Adrenal gland (tissue), 12 donors: Measurements from ENCODE around the gene ZNF439. TPM values are rescaled to one million over a fixed set of nuclear protein-coding genes. Genes with fewer than 3 reads are reported as not detected.
A peak's percentile ranks its signal among the peaks of the same experiment; 100 is the strongest.
"Not testable (repeated sequence)": the region's sequence is repeated elsewhere in the genome, so short reads cannot be mapped to it uniquely, and the experiment has no call there.

Experiments
- DNase-seq, 7 donors: peaks; one replicate each; pipeline ENCODE4 v3.0.0-alpha.2; 2019 to 2020
- H3K27ac ChIP-seq, 5 donors: fragments of 200-600 bp; sonication (generic) in 4 of 5; 1 replicate in 3 of 5; 2 replicates in 2 of 5; pipeline versions ENCODE4 v1.5.1 to v1.8.0; 2016 to 2020; ENCODE audit warnings: mild to moderate bottlenecking in 1 of 5
- H3K27me3 ChIP-seq: fragments of 200-600 bp; 2 replicates; pipeline ENCODE4 v1.8.0; 2021
- H3K36me3 ChIP-seq, 2 donors: fragments of 200-600 bp; replicated peaks in 1 of 2; 1 replicate in 1 of 2; 2 replicates in 1 of 2; pipeline versions ENCODE4 v1.5.1 to v1.8.0; 2018 to 2022
- H3K4me1 ChIP-seq, 2 donors: fragments of 200-600 bp; replicated peaks in 1 of 2; 1 replicate in 1 of 2; 2 replicates in 1 of 2; pipeline versions ENCODE4 v1.5.1 to v1.8.0; 2018 to 2021
- H3K4me3 ChIP-seq, 4 donors: fragments of 200-600 bp; sonication (generic) in 3 of 4; one replicate each; pipeline ENCODE4 v1.5.1; 2016 to 2018
- H3K9me3 ChIP-seq, 3 donors: fragments of 200-600 bp; sonication (generic) in 1 of 3; replicated peaks in 1 of 3; 1 replicate in 2 of 3; 2 replicates in 1 of 3; pipeline versions ENCODE4 v1.5.1 to v1.8.0; 2016 to 2021
- POLR2A ChIP-seq, 2 donors: fragments of 450-650 bp; IDR thresholded peaks; one replicate each; pipeline ENCODE4 v1.6.1; 2017; ENCODE audit warnings: antibody characterized with exemption in 2 of 2, mild to moderate bottlenecking in 2 of 2, moderate library complexity in 1 of 2
- WGBS, 4 donors: extraction: QIAGEN DNeasy Blood & Tissue Kit in 2 of 4; methylation state at CpG; one replicate each; pipeline versions ENCODE4 v1.1.5 to v1.1.7; 2013 to 2017; 5-methylcytosine and 5-hydroxymethylcytosine counted together
- intact Hi-C, 2 donors: fragments of 100-400 bp; cut with DNase I; formaldehyde crosslinking; loops; one replicate each; pipeline versions ENCODE4 v1.14.1 to v1.15.0; 2022 to 2023
- polyA plus RNA-seq, 3 donors: library from polyadenylated mRNA; stranded (reverse); fragments of 200-250 nt in 2 of 3; fragments of 350-450 nt in 1 of 3; fragmentation: Illumina TruSeq in 1 of 3; extraction: RNeasy Lipid Tissue Mini Kit (QIAGEN cat#74804) in 1 of 3; gene quantifications; one replicate each; pipeline ENCODE4 v1.2.3, GENCODE V29; 2013 to 2014
- total RNA-seq, 9 donors: library from RNA; depleted of rRNA in 4 of 9; stranded (reverse); fragments of >200 nt in 4 of 9; fragments of 120-200 nt in 1 of 9; fragmentation: NEBNext Ultra II Directional in 1 of 9; extraction: Animal tissue kit (Norgen Biotek cat#: 25700) in 1 of 9; gene quantifications; one replicate each; pipeline versions ENCODE4 v1.1.0 to v1.2.4, GENCODE V29; 2013 to 2023
- TF ChIP-seq, protein P1 (sequence below), 6 experiments: fragments of 450-650 bp in 4 of 6; fragments of 200-600 bp in 2 of 6; sonication (generic) in 1 of 6; IDR thresholded peaks; 1 replicate in 5 of 6; 2 replicates in 1 of 6; pipeline versions ENCODE4 v1.5.1 to v1.8.0; 2016 to 2021; ENCODE audit warnings: antibody characterized with exemption in 6 of 6, mild to moderate bottlenecking in 2 of 6, moderate library complexity in 1 of 6
- donor health status: healthy with polysubstance abuse.
- donor health status: Bipolar disorder and iron deficiency.
- donor health status: DM: yes; HTN: yes; CAD: no.
- donor health status: DM: no; HTN: no; CAD: no.
- donor health status: DM: no; HTN: no; CAD: no.
- donor health status: DM: yes; HTN: yes; CAD: no.

ZNF439 gene
- total and polyA plus RNA-seq, 12 donors = 2.5 to 13.1 (median 5.8) TPM

- 56 to 87% (median 76%) methylated on average over 1 of the region's 1 CpG for WGBS, 4 donors
Observed at GRCh38 chr19:11873762-11874161, 25.2 kb downstream of the ZNF439 start.

DNA sequence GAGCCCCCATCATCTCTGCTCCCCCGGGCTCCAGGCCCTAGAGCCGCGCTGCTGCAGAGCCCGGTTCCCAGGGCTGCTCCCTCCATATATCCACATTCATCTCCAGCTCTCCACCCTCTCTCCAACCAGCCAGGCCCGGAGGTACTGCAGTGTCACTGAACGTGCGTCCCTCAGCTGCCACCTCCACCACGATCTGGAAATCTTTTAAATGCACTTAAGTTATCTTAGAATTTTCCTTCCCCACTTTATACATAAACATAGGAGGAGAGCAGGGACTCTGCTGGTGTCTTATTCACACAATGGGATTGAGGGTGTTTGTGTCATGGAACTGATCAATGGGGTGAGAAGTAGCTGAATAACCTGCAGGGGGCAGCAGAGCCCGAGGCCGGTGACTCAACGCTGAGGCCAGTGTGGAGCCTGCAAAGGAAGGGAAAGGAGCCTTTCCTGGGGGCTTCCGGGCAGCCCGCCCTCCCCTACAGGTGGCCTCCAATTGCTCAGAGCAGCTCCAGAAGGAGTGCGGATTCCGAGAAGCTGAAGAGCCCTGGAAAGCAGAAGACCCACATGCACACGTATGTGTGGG lies 31.3 kb downstream of the ZNF439 start:
- not testable (repeated sequence) for H3K27ac ChIP-seq, H3K4me1 ChIP-seq, H3K4me3 ChIP-seq, H3K9me3 ChIP-seq, H3K27me3 ChIP-seq, H3K36me3 ChIP-seq
- DNase-seq = peak in 6 of 7 donors; percentile 22 to 56 (median 44)
- intact Hi-C loops = loop anchor here (5.0 to 10.0 kb wide), 2 partner anchors 105 to 113 kb away; no protein-coding TSS in a partner anchor
- WGBS, 4 donors = 72 to 89% (median 80%) methylated on average over 9 to 16 of the region's 16 CpGs
- TF ChIP-seq, protein P1, sequence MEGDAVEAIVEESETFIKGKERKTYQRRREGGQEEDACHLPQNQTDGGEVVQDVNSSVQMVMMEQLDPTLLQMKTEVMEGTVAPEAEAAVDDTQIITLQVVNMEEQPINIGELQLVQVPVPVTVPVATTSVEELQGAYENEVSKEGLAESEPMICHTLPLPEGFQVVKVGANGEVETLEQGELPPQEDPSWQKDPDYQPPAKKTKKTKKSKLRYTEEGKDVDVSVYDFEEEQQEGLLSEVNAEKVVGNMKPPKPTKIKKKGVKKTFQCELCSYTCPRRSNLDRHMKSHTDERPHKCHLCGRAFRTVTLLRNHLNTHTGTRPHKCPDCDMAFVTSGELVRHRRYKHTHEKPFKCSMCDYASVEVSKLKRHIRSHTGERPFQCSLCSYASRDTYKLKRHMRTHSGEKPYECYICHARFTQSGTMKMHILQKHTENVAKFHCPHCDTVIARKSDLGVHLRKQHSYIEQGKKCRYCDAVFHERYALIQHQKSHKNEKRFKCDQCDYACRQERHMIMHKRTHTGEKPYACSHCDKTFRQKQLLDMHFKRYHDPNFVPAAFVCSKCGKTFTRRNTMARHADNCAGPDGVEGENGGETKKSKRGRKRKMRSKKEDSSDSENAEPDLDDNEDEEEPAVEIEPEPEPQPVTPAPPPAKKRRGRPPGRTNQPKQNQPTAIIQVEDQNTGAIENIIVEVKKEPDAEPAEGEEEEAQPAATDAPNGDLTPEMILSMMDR (IDR thresholded peaks at IDR 0.05) = peak in 4 of 6 experiments; percentile 20 to 45 (median 30)

More at GRCh38 chr19:11873762-11874161, 25.2 kb downstream of the ZNF439 start:
- Histone ChIP-seq H3K4me1 (no peaks in the 10 kb centered on the region), H3K36me3 (no peaks in the 10 kb centered on the region), H3K4me3 (no peak overlapping the region), H3K27ac (no peak overlapping the region), H3K27me3 (no peaks in the 10 kb centered on the region), H3K9me3 (peaks cover 0 to 16% (median 0%) of the 10 kb centered on the region in 3 donors)
- intact Hi-C loops = no loop called here
- no peak for TF ChIP-seq POLR2A (IDR thresholded peaks at IDR 0.05)
- TF ChIP-seq, protein P1 (IDR thresholded peaks at IDR 0.05) = no peak
- DNase-seq = no peak

- Histone ChIP-seq H3K4me1 (no peaks in the 10 kb centered on the region), H3K4me3 (no peak overlapping the region), H3K36me3 (no peaks in the 10 kb centered on the region), H3K9me3 (no peaks in the 10 kb centered on the region), H3K27ac (no peak overlapping the region), H3K27me3 (no peaks in the 10 kb centered on the region)
- TF ChIP-seq POLR2A (IDR thresholded peaks at IDR 0.05) = no peak
- TF ChIP-seq, protein P1 (IDR thresholded peaks at IDR 0.05) = no peak
- 84 to 88% (median 86%) methylated on average over 12 of the region's 12 CpGs for WGBS, 4 donors
- intact Hi-C loops = loop anchor here (5.0 to 10.0 kb wide), 2 partner anchors 104 to 112 kb away; no protein-coding TSS in a partner anchor
- no peak for DNase-seq
Observed at GRCh38 chr19:11880598-11880997, 32.1 kb downstream of the ZNF439 start.

- WGBS, 4 donors = 12 to 16% (median 13%) methylated on average over 10 of the region's 10 CpGs
- Histone ChIP-seq H3K4me1 (no peaks in the 10 kb centered on the region), H3K36me3 (no peaks in the 10 kb centered on the region), H3K27me3 (no peaks in the 10 kb centered on the region), H3K4me3 (no peak overlapping the region), H3K9me3 (no peaks in the 10 kb centered on the region), H3K27ac (no peak overlapping the region)
- no peak for TF ChIP-seq POLR2A (IDR thresholded peaks at IDR 0.05)
- TF ChIP-seq, protein P1 (IDR thresholded peaks at IDR 0.05) = peak; percentile 56 to 84 (median 76)
- intact Hi-C loops = loop anchor here (5.0 to 10.0 kb wide), 2 partner anchors 104 to 111 kb away; no protein-coding TSS in a partner anchor
- DNase-seq = peak; percentile 51 to 79 (median 66)
Observed at GRCh38 chr19:11881151-11881800, 32.8 kb downstream of the ZNF439 start.
